Measurements from ENCODE around the gene UROS. TPM values are rescaled to one million over a fixed set of nuclear protein-coding genes. Genes with fewer than 3 reads are reported as not detected.

The UROS gene
- total and polyA plus RNA-seq, 4 donors, result 24.9 to 157 (median 37.9) TPM

- Histone ChIP-seq H3K4me3 (ENCODE audit: low read depth in 1 of 3, low read length in 3 of 3) (no peak overlapping the region), H3K9me3 (ENCODE audit: control insufficient read depth in 4 of 4, low read length in 3 of 4) (no peaks in the 10 kb centered on the region), H3K4me1 (ENCODE audit: control insufficient read depth in 4 of 4, insufficient read depth in 4 of 4, low read length in 3 of 4) (peaks cover 7 to 31% (median 23%) of the 10 kb centered on the region in 4 donors), H3K27ac (ENCODE audit: low read depth in 1 of 2, low read length in 2 of 2) (no peak overlapping the region), H3K9ac (ENCODE audit: low read depth in 1 of 2, low read length in 2 of 2) (no peak overlapping the region), H3K36me3 (ENCODE audit: control insufficient read depth in 4 of 4, insufficient read depth in 3 of 4, low read depth in 1 of 4, low read length in 3 of 4) (peaks cover 1 to 19% (median 15%) of the 10 kb centered on the region in 4 donors), H3K27me3 (ENCODE audit: control insufficient read depth in 4 of 4, insufficient read depth in 4 of 4, low read length in 3 of 4) (no peaks in the 10 kb centered on the region)
- TF ChIP-seq YY1 (IDR thresholded peaks at IDR 0.05) (no peak), GABPA (IDR thresholded peaks at IDR 0.05 in 1 of 2, conservative IDR thresholded peaks at IDR 0.05 in 1 of 2) (no peak), ATF3 (IDR thresholded peaks at IDR 0.05) (no peak), FOXA2 (IDR thresholded peaks at IDR 0.05) (no peak), CTCF (IDR thresholded peaks at IDR 0.05; ENCODE audit: low read depth, low read length, missing input control) (no peak), HNF4A (conservative IDR thresholded peaks at IDR 0.05) (peak; percentile 59 to 60), TAF1 (conservative IDR thresholded peaks at IDR 0.05) (no peak), SP1 (IDR thresholded peaks at IDR 0.05) (peak; percentile 45), NR2F2 (IDR thresholded peaks at IDR 0.05) (no peak), HNF4G (IDR thresholded peaks at IDR 0.05) (no peak), MAX (IDR thresholded peaks at IDR 0.05) (peak; percentile 23), FOXA1 (IDR thresholded peaks at IDR 0.05) (no peak), EGR1 (IDR thresholded peaks at IDR 0.05; ENCODE audit: low read depth in 2 of 2) (no peak), JUND (IDR thresholded peaks at IDR 0.05) (no peak), ZBTB33 (IDR thresholded peaks at IDR 0.05) (no peak), REST (IDR thresholded peaks at IDR 0.05) (no peak), RXRA (IDR thresholded peaks at IDR 0.05) (no peak), RAD21 (IDR thresholded peaks at IDR 0.05) (no peak)
- WGBS, result 44% methylated on average over 2 of the region's 2 CpGs
- no peak for DNase-seq (ENCODE audit: low spot score)
Measured at GRCh38 chr10:125848371-125848770, 25.3 kb upstream of the UROS start.
